ENCODE data around the gene GMIP. TPM values are rescaled to one million over a fixed set of nuclear protein-coding genes. Genes with fewer than 3 reads are reported as not detected.

GMIP gene
- total RNA-seq, result 11.4 and 11.5 TPM in 2 replicates

GRCh38 chr19:19643158-19644053 is at the start of gene GMIP:
GMIP (minus strand) TSS chr19:19643657; CDS start chr19:19643529, 128 bp downstream.

GRCh38 chr19:19668230-19669012 is 25.0 kb upstream of the GMIP start, which contains the start of gene ZNF101:
ZNF101 (plus strand) TSS chr19:19668839; CDS start chr19:19668964, 125 bp downstream.

GRCh38 chr19:19663256-19664120 is 20.0 kb upstream of the GMIP start, which contains the start of gene ATP13A1:
ATP13A1 (minus strand) TSS chr19:19663676; CDS start chr19:19663666, 10 bp downstream.

GRCh38 chr19:19627621-19628500 is 15.6 kb downstream of the GMIP start, which contains the start of gene LPAR2:
LPAR2 (minus strand) TSS chr19:19628220; CDS start chr19:19627275, 945 bp downstream.

GRCh38 chr19:19618219-19619051 is 25.0 kb downstream of the GMIP start, which contains the start of gene PBX4:
PBX4 (minus strand) TSS chr19:19618687; CDS start chr19:19618629, 58 bp downstream.

Other genes starting within 250 kb of the GMIP start
- gene GATAD2A, start 238.0 kb downstream of the GMIP start, total RNA-seq, result 48.4 and 51.9 TPM in 2 replicates
- gene TSSK6, start 128.1 kb downstream of the GMIP start, total RNA-seq, result 1.3 and 2.2 TPM in 2 replicates
- gene NDUFA13, start 127.4 kb downstream of the GMIP start, total RNA-seq, result 32.7 and 107 TPM in 2 replicates
- gene YJEFN3, start 114.7 kb downstream of the GMIP start, total RNA-seq, result 0.24 and 0.49 TPM in 2 replicates
- 0.32 and 0.36 TPM in 2 replicates for gene CILP2, start 105.4 kb downstream of the GMIP start, total RNA-seq
- 3.4 and 4.4 TPM in 2 replicates for gene PBX4, start 25.0 kb downstream of the GMIP start, total RNA-seq
- gene LPAR2, start 15.4 kb downstream of the GMIP start, total RNA-seq, result 3.5 and 3.7 TPM in 2 replicates
- gene ATP13A1, start 20.0 kb upstream of the GMIP start, total RNA-seq, result 69.1 and 72.5 TPM in 2 replicates
- gene ZNF101, start 25.2 kb upstream of the GMIP start, total RNA-seq, result 4.9 and 5.5 TPM in 2 replicates
- 5.5 and 6.0 TPM in 2 replicates for gene ZNF14, start 89.5 kb upstream of the GMIP start, total RNA-seq
- gene ZNF506, start 178.1 kb upstream of the GMIP start, total RNA-seq, result 14.7 and 20.6 TPM in 2 replicates
- 4.4 and 5.5 TPM in 2 replicates for gene ZNF253, start 222.2 kb upstream of the GMIP start, total RNA-seq

Measured in hair follicle dermal papilla cell (primary cell).